Heart left ventricle (tissue), 16 donors: ENCODE measurements around the gene SELENOT. TPM values are rescaled to one million over a fixed set of nuclear protein-coding genes. Genes with fewer than 3 reads are reported as not detected.

ENCODE experiments used
- ATAC-seq, 4 donors: fragments of 200-7000 bp; cut with Tn5 transposase; one replicate each; pipeline ENCODE4 v1.9.1; 2020 to 2022; ENCODE audit warnings: moderate library complexity in 4 of 4, mild to moderate bottlenecking in 3 of 4, moderate number of reproducible peaks in 1 of 4
- DNase-seq, 5 donors: peaks; one replicate each; pipeline ENCODE4 v3.0.0-alpha.2; 2020
- H3K27ac ChIP-seq, 12 donors: fragments of 200-600 bp; sonication (generic) in 4 of 12; one replicate each; pipeline versions ENCODE4 v1.5.0 to v1.8.0; 2016 to 2022; ENCODE audit warnings: mild to moderate bottlenecking in 2 of 12
- H3K27me3 ChIP-seq, 9 donors: fragments of 200-600 bp; sonication (generic) in 2 of 9; one replicate each; pipeline versions ENCODE4 v1.5.1 to v1.8.0; 2016 to 2022; ENCODE audit warnings: mild to moderate bottlenecking in 3 of 9
- H3K36me3 ChIP-seq, 9 donors: fragments of 200-600 bp; sonication (generic) in 2 of 9; one replicate each; pipeline versions ENCODE4 v1.5.0 to v1.8.0; 2018 to 2022; ENCODE audit warnings: mild to moderate bottlenecking in 2 of 9
- H3K4me1 ChIP-seq, 12 donors: fragments of 200-600 bp; sonication (generic) in 4 of 12; one replicate each; pipeline versions ENCODE4 v1.5.0 to v1.8.0; 2016 to 2022; ENCODE audit warnings: mild to moderate bottlenecking in 3 of 12
- H3K4me3 ChIP-seq, 12 donors: fragments of 200-600 bp; sonication (generic) in 4 of 12; one replicate each; pipeline versions ENCODE4 v1.5.0 to v1.8.0; 2017 to 2022; ENCODE audit warnings: mild to moderate bottlenecking in 9 of 12, moderate library complexity in 4 of 12
- H3K9me3 ChIP-seq, 12 donors: fragments of 200-600 bp; sonication (generic) in 4 of 12; one replicate each; pipeline versions ENCODE4 v1.5.0 to v1.8.0; 2016 to 2022; ENCODE audit warnings: mild to moderate bottlenecking in 1 of 12
- CTCF ChIP-seq, 12 donors: fragments of 200-600 bp; sonication (generic) in 4 of 12; IDR thresholded peaks; one replicate each; pipeline versions ENCODE4 v1.5.0 to v1.8.0; 2018 to 2022; ENCODE audit warnings: antibody characterized with exemption in 12 of 12, mild to moderate bottlenecking in 5 of 12
- POLR2A ChIP-seq, 2 donors: fragments of 450-650 bp; IDR thresholded peaks; one replicate each; pipeline ENCODE4 v1.6.1; 2017; ENCODE audit warnings: antibody characterized with exemption in 2 of 2, mild to moderate bottlenecking in 2 of 2, moderate library complexity in 2 of 2
- WGBS, 4 donors: extraction: QIAGEN DNeasy Blood & Tissue Kit in 2 of 4; methylation state at CpG; one replicate each; pipeline versions ENCODE4 v1.1.5 to v1.1.7; 2013 to 2018; 5-methylcytosine and 5-hydroxymethylcytosine counted together
- intact Hi-C, 10 donors: fragments of 100-400 bp; cut with DNase I; formaldehyde crosslinking; loops; one replicate each; pipeline versions ENCODE4 v1.11.1 to v1.14.2; 2022
- polyA plus RNA-seq, 2 donors: library from polyadenylated mRNA; stranded (reverse); fragments of 200-250 nt; gene quantifications; one replicate each; pipeline ENCODE4 v1.2.3, GENCODE V29; 2013
- total RNA-seq, 9 donors: library from RNA; depleted of rRNA in 2 of 9; stranded (reverse); fragments of >200 nt in 2 of 9; fragmentation: NEBNext Ultra II Directional in 3 of 9; extraction: Animal tissue kit (Norgen Biotek cat#: 25700) in 3 of 9; gene quantifications; one replicate each; pipeline versions ENCODE4 v1.1.0 to v1.2.4, GENCODE V29; 2016 to 2023
- donor health status: ischemic (EF 13 %, LVEDD 7.1; RV severe dilation, severe dysfunction).
- donor health status: healthy with polysubstance abuse.
- donor health status: DM: no; HTN: yes; CAD: no.
- donor health status: DM: no; HTN: no; CAD: no.
- donor health status: ischemic (EF 25% LVEDD 6.9; RV normal size, moderate dysfunction).
- donor health status: ischemic (EF 25% LVEDD 5.7; RV mildly dilated, moderate dysfunction).
- donor health status: healthy.
- donor health status: DM: yes; HTN: yes; CAD: no.
- donor health status: ischemic (EF 35%, LVEDD 5.7; RV mildly dilated, moderate dysfunction).
- donor health status: nonischemic (EF 11% LVEDD 7.7; RV severe dilation, severe dysfunction).
- donor health status: DM: yes; HTN: yes; CAD: no.
- donor health status: PGD.
- donor health status: ischemic (EF 29% LVEDD 5.4; RV normal size, mild dysfunction).
- donor health status: nonischemic (EF 23%, LVEDD 6.1; RV moderate dilation, normal function).

Gene SELENOT
- total and polyA plus RNA-seq, 11 donors, result 19.4 to 120 (median 80.1) TPM

DNA sequence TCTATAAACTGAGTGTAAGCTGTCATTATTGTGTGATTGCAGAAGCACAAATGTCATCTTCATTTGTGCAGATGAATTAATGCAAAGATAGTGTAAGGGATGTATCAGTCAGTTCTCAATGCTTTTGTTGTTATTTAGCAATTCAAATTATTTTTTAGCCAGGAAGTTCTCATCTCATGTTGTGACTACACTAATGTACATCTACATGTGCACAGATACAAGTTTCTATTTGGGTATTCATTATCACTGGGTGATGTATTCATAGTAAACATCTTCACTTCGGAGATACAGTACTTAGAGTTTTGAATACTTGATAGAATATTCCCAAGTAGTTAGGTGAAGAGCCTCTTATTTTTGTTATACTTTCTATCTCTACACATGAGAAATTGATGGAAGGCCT lies 45.4 kb upstream of the SELENOT start:
- H3K27me3 ChIP-seq, result no peaks in the 10 kb centered on the region
- peaks cover 0 to 89% (median 54%) of the 10 kb centered on the region in 9 donors for H3K36me3 ChIP-seq
- 41 to 65% (median 48%) methylated on average over 1 of the region's 1 CpG for WGBS, 4 donors
- no peaks in the 10 kb centered on the region for H3K9me3 ChIP-seq
- DNase-seq, result no peak
- H3K4me1 ChIP-seq, result peaks cover 0 to 18% (median 1%) of the 10 kb centered on the region in 12 donors
- no peak for TF ChIP-seq POLR2A (IDR thresholded peaks at IDR 0.05)
- H3K4me3 ChIP-seq, result no peak overlapping the region
- intact Hi-C loops, result no loop called here
- no peak overlapping the region for H3K27ac ChIP-seq
- ATAC-seq, result no peak

DNA sequence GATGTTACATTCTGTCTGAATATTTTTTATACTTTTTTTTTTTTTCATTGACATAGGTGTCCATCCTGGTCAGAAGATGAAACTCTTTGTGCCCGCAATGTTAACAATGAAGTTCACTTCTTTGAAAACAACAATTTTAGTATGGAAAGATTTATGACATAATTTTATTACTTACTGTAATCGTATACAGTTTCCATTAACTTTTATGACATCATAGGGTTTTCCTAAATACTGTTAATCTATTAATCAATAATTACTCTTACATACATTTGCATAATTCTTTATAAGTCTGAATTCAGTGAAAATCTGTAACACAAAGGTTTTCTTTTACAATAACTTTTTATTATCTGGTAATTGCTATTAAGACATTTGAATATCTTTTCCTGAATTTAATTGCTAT lies 38.9 kb upstream of the SELENOT start:
- TF ChIP-seq POLR2A (IDR thresholded peaks at IDR 0.05) (no peak), CTCF (IDR thresholded peaks at IDR 0.05) (no peak)
- DNase-seq, result no peak
- Histone ChIP-seq H3K4me3 (no peak overlapping the region), H3K9me3 (no peaks in the 10 kb centered on the region), H3K4me1 (no peaks in the 10 kb centered on the region), H3K27me3 (no peaks in the 10 kb centered on the region), H3K36me3 (peaks cover 2 to 89% (median 67%) of the 10 kb centered on the region in 9 donors), H3K27ac (no peak overlapping the region)
- WGBS, 4 donors, result 81 to 98% (median 90%) methylated on average over 2 of the region's 2 CpGs
- no peak for ATAC-seq
- intact Hi-C loops, result no loop called here

DNA sequence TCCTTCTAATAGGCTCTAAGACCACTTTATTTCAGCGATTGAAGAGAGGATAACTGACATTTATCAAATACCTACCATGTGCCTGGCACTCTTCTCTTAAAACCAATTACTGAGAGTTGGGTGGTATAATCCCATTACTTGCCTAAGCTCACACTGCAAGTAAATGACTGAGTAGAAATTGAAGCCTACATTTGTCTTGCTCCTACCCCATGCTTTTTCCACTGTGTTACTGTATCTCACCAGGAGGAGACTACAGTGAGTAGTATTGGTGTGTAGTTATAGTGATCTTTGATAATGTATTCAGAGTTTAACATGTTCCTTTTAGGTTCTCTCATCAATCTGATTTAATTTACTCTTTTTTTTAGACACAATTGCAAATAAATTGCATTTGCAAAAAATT lies 35.8 kb upstream of the SELENOT start:
- TF ChIP-seq POLR2A (IDR thresholded peaks at IDR 0.05), result no peak
- no peak for TF ChIP-seq CTCF (IDR thresholded peaks at IDR 0.05)
- DNase-seq (no peak), ATAC-seq (no peak)
- WGBS, 4 donors, result 82 to 92% (median 86%) methylated on average over 1 of the region's 1 CpG
- Histone ChIP-seq H3K36me3 (peaks cover 2 to 100% (median 95%) of the 10 kb centered on the region in 9 donors), H3K27ac (no peak overlapping the region), H3K27me3 (no peaks in the 10 kb centered on the region), H3K4me1 (no peaks in the 10 kb centered on the region), H3K4me3 (no peak overlapping the region), H3K9me3 (no peaks in the 10 kb centered on the region)
- intact Hi-C loops, result no loop called here

DNA sequence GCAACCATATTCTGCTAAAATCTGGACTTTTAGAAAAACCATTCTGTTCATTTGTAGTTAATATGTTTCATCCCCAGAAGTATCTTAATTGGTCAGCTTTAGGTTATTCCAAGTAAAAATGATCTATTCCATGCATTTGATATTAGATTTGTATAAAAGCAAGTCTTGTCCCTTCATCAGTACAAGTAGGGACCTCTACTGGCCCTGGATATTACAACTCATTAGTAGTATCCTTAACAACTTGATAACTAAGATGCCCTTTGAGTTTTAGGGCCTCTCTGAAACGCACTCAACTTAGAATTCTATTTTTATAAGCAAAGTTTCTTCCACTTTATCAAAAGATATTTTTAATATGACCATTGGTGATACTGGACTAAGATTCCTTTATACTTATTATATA lies 25.3 kb upstream of the SELENOT start:
- H3K4me1 ChIP-seq, result peaks cover 0 to 5% (median 0%) of the 10 kb centered on the region in 12 donors
- H3K27ac ChIP-seq, result no peak overlapping the region
- no peak for ATAC-seq
- intact Hi-C loops, result no loop called here
- no peak for DNase-seq
- TF ChIP-seq CTCF (IDR thresholded peaks at IDR 0.05) (peak in 3 of 12 donors; percentile 11 to 13 (median 11)), POLR2A (IDR thresholded peaks at IDR 0.05) (no peak)
- H3K9me3 ChIP-seq, result no peaks in the 10 kb centered on the region
- peaks cover 2 to 97% (median 80%) of the 10 kb centered on the region in 9 donors for H3K36me3 ChIP-seq
- no peak overlapping the region for H3K4me3 ChIP-seq
- H3K27me3 ChIP-seq, result no peaks in the 10 kb centered on the region
- 30 to 45% (median 32%) methylated on average over 1 of the region's 1 CpG for WGBS, 4 donors

DNA sequence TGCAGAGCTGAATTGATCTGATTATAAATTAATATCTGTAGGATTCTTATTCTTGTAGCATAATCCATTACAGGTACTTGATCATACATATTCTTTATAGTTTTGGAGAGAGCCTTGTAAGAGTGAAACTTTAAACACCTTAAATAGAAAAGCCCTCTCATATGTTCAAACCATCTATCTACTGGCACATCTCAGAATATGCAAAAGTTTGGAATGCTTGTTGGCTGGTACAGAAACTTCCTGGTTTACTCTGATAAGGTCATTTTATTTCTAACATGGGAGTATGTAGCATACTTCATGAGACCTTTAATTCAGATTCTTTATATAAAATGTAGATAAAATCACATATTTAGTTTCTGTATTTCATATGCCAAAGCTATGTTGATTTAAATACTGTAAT lies 21.9 kb upstream of the SELENOT start:
- peaks cover 2 to 96% (median 78%) of the 10 kb centered on the region in 9 donors for H3K36me3 ChIP-seq
- ATAC-seq (no peak), DNase-seq (no peak)
- H3K27me3 ChIP-seq, result no peaks in the 10 kb centered on the region
- TF ChIP-seq CTCF (IDR thresholded peaks at IDR 0.05) (no peak), POLR2A (IDR thresholded peaks at IDR 0.05) (no peak)
- intact Hi-C loops, result no loop called here
- H3K27ac ChIP-seq, result no peak overlapping the region
- no peaks in the 10 kb centered on the region for H3K9me3 ChIP-seq
- peaks cover 0 to 5% (median 0%) of the 10 kb centered on the region in 12 donors for H3K4me1 ChIP-seq
- H3K4me3 ChIP-seq, result no peak overlapping the region
